K562 (cell line): ENCODE measurements around the gene OCA2. TPM values are rescaled to one million over a fixed set of nuclear protein-coding genes. Genes with fewer than 3 reads are reported as not detected.

Experiments
- ATAC-seq: fragments of 200-7000 bp; cut with Tn5 transposase; 3 replicates; pipeline ENCODE4 v1.9.1; 2020; ENCODE audit warnings: moderate library complexity
- BruUV-seq: library from RNA; stranded (reverse); fragments of 400-500 nt; replicated peaks from 2 replicates; lab custom pipeline; 2021; lab: Mats Ljungman, UMichigan
- CTCF ChIA-PET: fragments of 300-600 bp; formaldehyde crosslinking; extraction: SDS; loops from one replicate; lab custom pipeline; 2021; ENCODE audit warnings: low intra/inter-chr PET ratio; lab: Yijun Ruan, JAX
- POLR2A ChIA-PET: fragments of 300-600, 350-650 bp; sonication (Branson Sonifier 250); formaldehyde crosslinking; extraction: SDS; loops from one replicate; lab custom pipeline; 2021; ENCODE audit warnings: antibody characterized with exemption, inconsistent platforms; lab: Yijun Ruan, JAX
- DNase-seq, 4 experiments: peaks; one replicate each; pipeline versions ENCODE4 v3.0.0 to v3.0.0-alpha.2; 2011 to 2018; ENCODE audit warnings: low spot score in 3 of 4, mixed read lengths in 3 of 4; ENCODE audit errors: extremely low read depth in 1 of 4
- FAIRE-seq: peaks from 2 replicates; lab custom pipeline; 2011; peaks lifted over from hg19 to GRCh38; lab: Jason Lieb, UNC
- H2AFZ ChIP-seq: 2 replicates; pipeline ENCODE4 v1.6.0; 2011; ENCODE audit warnings: low read depth, low read length, control low read depth, inconsistent platforms
- H3K27ac ChIP-seq: fragments of 200-600 bp; 3 replicates; pipeline ENCODE4 v1.8.0; 2011; ENCODE audit warnings: low read depth, mild to moderate bottlenecking, control low read depth, inconsistent platforms, low read length, moderate library complexity, mixed read lengths; ENCODE audit errors: extremely low read depth
- H3K27me3 ChIP-seq, 2 experiments: fragments of 300-600 bp in 1 of 2; 2 replicates in 1 of 2; 3 replicates in 1 of 2; pipeline versions ENCODE4 v1.6.0 to v1.8.0; 2011; ENCODE audit warnings: inconsistent platforms in 2 of 2, low read length in 2 of 2, mild to moderate bottlenecking in 1 of 2, mixed read lengths in 1 of 2, moderate library complexity in 1 of 2; ENCODE audit not compliant: control insufficient read depth in 2 of 2, insufficient read depth in 2 of 2
- H3K36me3 ChIP-seq: fragments of 300-600 bp; 3 replicates; pipeline ENCODE4 v1.8.0; 2011; ENCODE audit warnings: mild to moderate bottlenecking, low read length, inconsistent platforms; ENCODE audit not compliant: control insufficient read depth, insufficient read depth
- H3K4me1 ChIP-seq, 2 experiments: fragments of 200-600 bp in 1 of 2; replicated peaks in 1 of 2; 2 replicates in 1 of 2; 3 replicates in 1 of 2; pipeline versions ENCODE4 v1.5.1 to v1.8.0; 2011; ENCODE audit warnings: inconsistent platforms in 2 of 2, low read length in 2 of 2, mild to moderate bottlenecking in 1 of 2, mixed read lengths in 1 of 2, moderate library complexity in 1 of 2; ENCODE audit not compliant: control insufficient read depth in 2 of 2, insufficient read depth in 2 of 2
- H3K4me2 ChIP-seq: 2 replicates; pipeline ENCODE4 v1.6.1; 2011; ENCODE audit warnings: low read length, control low read depth, inconsistent platforms, mixed read lengths; ENCODE audit not compliant: insufficient read depth
- H3K4me3 ChIP-seq: fragments of 200-600 bp; sonication (generic), shearing (Covaris generic); 2 replicates; pipeline ENCODE4 v1.5.1; 2016; ENCODE audit warnings: control low read depth, inconsistent platforms
- H3K79me2 ChIP-seq: fragments of 200-600 bp; 3 replicates; pipeline ENCODE4 v1.8.0; 2011; ENCODE audit warnings: low read length, inconsistent platforms; ENCODE audit not compliant: control insufficient read depth, insufficient read depth
- H3K9ac ChIP-seq, 2 experiments: 2 replicates each; pipeline versions ENCODE4 v1.6.0 to v1.6.1; 2011; ENCODE audit warnings: low read depth in 2 of 2, low read length in 2 of 2, control low read depth in 1 of 2, inconsistent platforms in 1 of 2, mild to moderate bottlenecking in 1 of 2, mixed read lengths in 1 of 2; ENCODE audit not compliant: insufficient read depth in 1 of 2
- H3K9me1 ChIP-seq: one replicate; pipeline ENCODE4 v1.6.0; 2011; ENCODE audit warnings: inconsistent platforms, mild to moderate bottlenecking, low read length, moderate library complexity; ENCODE audit not compliant: control insufficient read depth, insufficient read depth
- H3K9me3 ChIP-seq: replicated peaks from 2 replicates; pipeline ENCODE4 v1.5.1; 2011; ENCODE audit warnings: low read depth, low read length, inconsistent platforms; ENCODE audit not compliant: control insufficient read depth, insufficient read depth
- H4K20me1 ChIP-seq: replicated peaks from 2 replicates; pipeline ENCODE4 v1.6.1; 2011; ENCODE audit warnings: low read length, inconsistent platforms, mixed read lengths; ENCODE audit not compliant: control insufficient read depth, insufficient read depth
- CREBBP ChIP-seq: IDR thresholded peaks from one replicate; pipeline ENCODE4 v1.6.1; 2012; ENCODE audit warnings: low read depth, mild to moderate bottlenecking, control low read depth, inconsistent platforms, low read length
- GATA2 ChIP-seq: sonication (generic); formaldehyde crosslinking; IDR thresholded peaks from 2 replicates; pipeline ENCODE4 v1.4.0; 2020; ENCODE audit warnings: mild to moderate bottlenecking, missing genetic modification reagents
- HSF4 ChIP-seq: fragments of 250-450 bp; sonication (Bioruptor Pico); IDR thresholded peaks from 2 replicates; pipeline ENCODE4 v2.1.2; 2022; ENCODE audit warnings: mild to moderate bottlenecking, moderate library complexity, borderline replicate concordance
- KLF16 ChIP-seq: IDR thresholded peaks from 2 replicates; pipeline ENCODE4 v1.6.1; 2016; ENCODE audit warnings: antibody characterized with exemption
- LEF1 ChIP-seq: fragments of 450-650 bp; IDR thresholded peaks from 2 replicates; pipeline ENCODE4 v1.6.1; 2016; ENCODE audit warnings: mild to moderate bottlenecking
- MTF1 ChIP-seq: fragments of 250-450 bp; sonication (Bioruptor Pico); IDR thresholded peaks from 2 replicates; pipeline ENCODE4 v1.9.0; 2021; ENCODE audit warnings: moderate library complexity, mild to moderate bottlenecking, inconsistent platforms, borderline replicate concordance
- PREB ChIP-seq: sonication (generic); formaldehyde crosslinking; IDR thresholded peaks from 2 replicates; pipeline ENCODE4 v1.8.1; 2023; ENCODE audit warnings: mild to moderate bottlenecking, missing genetic modification reagents
- SIN3A ChIP-seq, 2 experiments: fragments of 150-350 bp in 1 of 2; IDR thresholded peaks; 2 replicates each; pipeline ENCODE4 v1.6.1; 2011 to 2016; ENCODE audit warnings: borderline replicate concordance in 2 of 2, low read depth in 2 of 2, low read length in 2 of 2, mild to moderate bottlenecking in 2 of 2, moderate library complexity in 2 of 2; ENCODE audit not compliant: control insufficient read depth in 1 of 2
- YY1 ChIP-seq, 3 experiments: IDR thresholded peaks; 2 replicates each; pipeline ENCODE4 v1.6.1; 2011; ENCODE audit warnings: low read length in 2 of 3, mild to moderate bottlenecking in 2 of 3, moderate library complexity in 2 of 3, borderline replicate concordance in 1 of 3, control low read depth in 1 of 3, low read depth in 1 of 3; ENCODE audit not compliant: insufficient read depth in 3 of 3, insufficient replicate concordance in 2 of 3, control insufficient read depth in 1 of 3, insufficient read length in 1 of 3; ENCODE audit errors: extremely low read depth in 1 of 3
- ZBTB11 ChIP-seq, 3 experiments: fragments of 200-800 bp in 1 of 3; fragments of 250-450 bp in 1 of 3; fragments of 450-650 bp in 1 of 3; sonication (Bioruptor Pico) in 1 of 3; sonication (Bioruptor generic) in 1 of 3; formaldehyde crosslinking in 1 of 3; IDR thresholded peaks; 2 replicates each; pipeline versions ENCODE4 v1.6.1 to v1.8.0; 2016 to 2022; ENCODE audit warnings: mild to moderate bottlenecking in 2 of 3, missing genetic modification characterization in 2 of 3, missing compliant biosample characterization in 1 of 3, moderate library complexity in 1 of 3
- ZNF121 ChIP-seq: sonication (generic); formaldehyde crosslinking; conservative IDR thresholded peaks from 2 replicates; pipeline ENCODE4 v1.8.0; 2022; ENCODE audit warnings: missing genetic modification reagents
- ZNF280A ChIP-seq: fragments of 450-650 bp; IDR thresholded peaks from 2 replicates; pipeline ENCODE4 v1.6.1; 2018; ENCODE audit warnings: mild to moderate bottlenecking, low read depth; ENCODE audit not compliant: partially characterized antibody
- ZNF445 ChIP-seq: fragments of 250-450 bp; sonication (Bioruptor Pico); IDR thresholded peaks from 2 replicates; pipeline ENCODE4 v1.4.0; 2020; ENCODE audit warnings: low read depth, mild to moderate bottlenecking, moderate library complexity
- WGBS: fragments of 100-300 bp; shearing (Covaris generic); methylation state at CpG from one replicate; pipeline ENCODE4 v1.1.6; 2016; ENCODE audit warnings: low coverage, mixed read lengths; ENCODE audit not compliant: insufficient coverage; ENCODE audit errors: missing lambda C conversion rate; 5-methylcytosine and 5-hydroxymethylcytosine counted together
- in situ Hi-C: fragments of 300-500 bp; cut with MboI; formaldehyde crosslinking; loops from 4 replicates; pipeline ENCODE4 v1.15.0; 2018; ENCODE audit warnings: inconsistent platforms, mixed read lengths
- intact Hi-C: fragments of 100-400 bp; cut with micrococcal nuclease; formaldehyde crosslinking; loops from 2 replicates; pipeline ENCODE4 v1.14.2; 2022
- polyA plus RNA-seq, 8 experiments: library from polyadenylated mRNA; depleted of rRNA in 4 of 8; stranded (reverse) in 5 of 8; unstranded in 3 of 8; fragments of >200 nt; fragmentation: Nextera tagmentation in 2 of 8; fragmentation: Illumina TruSeq in 1 of 8; extraction: Ambion mirVana in 2 of 8; extraction: Trizol in 1 of 8; gene quantifications; 2 replicates each; pipeline versions ENCODE4 v1.2.1 to v1.2.3, GENCODE V29; 2011 to 2014; ENCODE audit warnings: inconsistent platforms in 1 of 8, missing spikeins in 1 of 8
- total RNA-seq, 7 experiments: library from RNA; depleted of rRNA in 6 of 7; stranded (reverse); fragments of >200 nt in 6 of 7; fragmentation: Illumina TruSeq in 2 of 7; extraction: Trizol in 2 of 7; gene quantifications; 2 replicates each; pipeline versions ENCODE4 v1.2.1 to v1.2.3, GENCODE V29; 2011 to 2021; ENCODE audit warnings: low replicate concordance in 1 of 7

OCA2 gene
- total and polyA plus RNA-seq, 9 of the 15 experiments (the other 6 are each of a cell fraction or from before 2014, with no cell fraction given) = 0.07 to 0.59 (median 0.17) TPM; not detected in 1

GRCh38 chr15:28023422-28023821, 75.7 kb downstream of the OCA2 start:
- no peak for ATAC-seq
- no peaks in the 10 kb centered on the region; the same call in 1 of the 2 replicates for H3K9me3 ChIP-seq
- H3K27ac ChIP-seq = no peak overlapping the region
- ChIA-PET CTCF (no interaction called here), POLR2A (no interaction called here)
- H4K20me1 ChIP-seq = no peaks in the 10 kb centered on the region; the same call in 1 of the 2 replicates
- WGBS = 0% methylated on average over 8 of the region's 8 CpGs
- no peak for DNase-seq
- H3K36me3 ChIP-seq = no peaks in the 10 kb centered on the region
- no TSS peak for BruUV-seq
- no peaks in the 10 kb centered on the region for H3K79me2 ChIP-seq
- H3K27me3 ChIP-seq = peaks cover 4 to 60% of the 10 kb centered on the region in 2 experiments; a peak in 4 of 5 replicates
- no peaks in the 10 kb centered on the region for H3K9me1 ChIP-seq
- no peak overlapping the region for H3K4me2 ChIP-seq
- no peak overlapping the region for H2AFZ ChIP-seq
- FAIRE-seq = no peak
- peaks cover 0 to 9% of the 10 kb centered on the region in 2 experiments; a peak in 2 of 5 replicates for H3K4me1 ChIP-seq
- in situ Hi-C loops = no loop called here
- H3K9ac ChIP-seq = no peak overlapping the region
- intact Hi-C loops = no loop called here
- no peak overlapping the region for H3K4me3 ChIP-seq
- TF ChIP-seq GATA2 (CRISPR knock-in tag) (no peak), ZBTB11 (CRISPR knock-in tag; IDR thresholded peaks at IDR 0.05) (no peak), CREBBP (no peak), LEF1 (no peak), ZNF121 (no peak), MTF1 (CRISPR knock-in tag) (no peak), PREB (no peak), SIN3A (IDR thresholded peaks at IDR 0.05; ENCODE audit: borderline replicate concordance in 2 of 2, control insufficient read depth in 1 of 2, low read depth in 2 of 2, low read length in 2 of 2) (no peak), HSF4 (CRISPR knock-in tag) (no peak), KLF16 (no peak), ZNF445 (CRISPR knock-in tag) (no peak), YY1 (IDR thresholded peaks at IDR 0.05; ENCODE audit: borderline replicate concordance in 1 of 3, control insufficient read depth in 1 of 3, extremely low read depth in 1 of 3, insufficient read depth in 3 of 3, insufficient read length in 1 of 3, insufficient replicate concordance in 2 of 3, low read depth in 1 of 3, low read length in 2 of 3) (no peak), ZNF280A (no peak)
